HepG2 (cell line): ENCODE measurements around the gene DNAJC4. TPM values are rescaled to one million over a fixed set of nuclear protein-coding genes. Genes with fewer than 3 reads are reported as not detected.

Experiments used
- ATAC-seq: fragments of 200-7000 bp; cut with Tn5 transposase; 3 replicates; pipeline ENCODE4 v1.9.1; 2020; ENCODE audit warnings: mild to moderate bottlenecking, moderate library complexity
- BruUV-seq: library from RNA; stranded (reverse); fragments of 400-500 nt; replicated peaks from 2 replicates; lab custom pipeline; 2021; lab: Mats Ljungman, UMichigan
- CTCF ChIA-PET: fragments of 300-600 bp; formaldehyde crosslinking; extraction: SDS; loops from one replicate; lab custom pipeline; 2021; ENCODE audit warnings: low total read pairs, inconsistent platforms, low intra/inter-chr PET ratio; lab: Yijun Ruan, JAX
- POLR2A ChIA-PET: fragments of 350-600 bp; sonication (Branson Sonifier 250); formaldehyde crosslinking; loops from one replicate; lab custom pipeline; 2020; ENCODE audit warnings: antibody characterized with exemption, inconsistent platforms; lab: Yijun Ruan, JAX
- DNase-seq: peaks from one replicate; pipeline ENCODE4 v3.0.0-alpha.2; 2015; ENCODE audit warnings: low spot score
- FAIRE-seq: peaks from 3 replicates; lab custom pipeline; 2011; peaks lifted over from hg19 to GRCh38; lab: Jason Lieb, UNC
- H2AFZ ChIP-seq: one replicate; pipeline ENCODE4 v1.6.1; 2011; ENCODE audit warnings: low read length, inconsistent platforms
- H3K27ac ChIP-seq: fragments of 300-600 bp; 3 replicates; pipeline ENCODE4 v1.8.0; 2011; ENCODE audit warnings: mixed run types, mild to moderate bottlenecking, mixed read lengths, low read length, inconsistent platforms; ENCODE audit not compliant: insufficient read depth; ENCODE audit errors: extremely low read length
- H3K27me3 ChIP-seq, 2 experiments: fragments of 200-600 bp in 1 of 2; 2 replicates in 1 of 2; 3 replicates in 1 of 2; pipeline versions ENCODE4 v1.6.0 to v1.8.0; 2011; ENCODE audit warnings: low read length in 2 of 2, mild to moderate bottlenecking in 2 of 2, moderate library complexity in 2 of 2, inconsistent platforms in 1 of 2; ENCODE audit not compliant: insufficient read depth in 2 of 2, control insufficient read depth in 1 of 2
- H3K36me3 ChIP-seq, 2 experiments: fragments of 200-600 bp in 1 of 2; replicated peaks in 1 of 2; 2 replicates in 1 of 2; 3 replicates in 1 of 2; pipeline versions ENCODE4 v1.5.1 to v1.8.0; 2011; ENCODE audit warnings: low read length in 2 of 2, inconsistent platforms in 1 of 2; ENCODE audit not compliant: insufficient read depth in 2 of 2, control insufficient read depth in 1 of 2
- H3K4me1 ChIP-seq: 2 replicates; pipeline ENCODE4 v1.5.1; 2012; ENCODE audit warnings: low read length, inconsistent platforms; ENCODE audit not compliant: insufficient read depth
- H3K4me2 ChIP-seq: 2 replicates; pipeline ENCODE4 v1.6.0; 2011; ENCODE audit warnings: low read depth, low read length, inconsistent platforms
- H3K4me3 ChIP-seq, 3 experiments: fragments of 200-600 bp in 1 of 3; sonication (generic), shearing (Covaris generic) in 1 of 3; replicated peaks in 1 of 3; 2 replicates each; pipeline ENCODE4 v1.5.1; 2011 to 2016; ENCODE audit warnings: low read length in 3 of 3, inconsistent platforms in 2 of 3, low read depth in 2 of 3, mild to moderate bottlenecking in 2 of 3, control low read depth in 1 of 3, mixed read lengths in 1 of 3; ENCODE audit not compliant: insufficient read depth in 1 of 3
- H3K79me2 ChIP-seq: one replicate; pipeline ENCODE4 v1.6.1; 2011; ENCODE audit warnings: low read length, inconsistent platforms; ENCODE audit not compliant: insufficient read depth
- H3K9ac ChIP-seq: 2 replicates; pipeline ENCODE4 v1.6.0; 2011; ENCODE audit warnings: mild to moderate bottlenecking, low read depth, low read length, inconsistent platforms; ENCODE audit not compliant: insufficient read depth
- H3K9me3 ChIP-seq: 2 replicates; pipeline ENCODE4 v1.5.1; 2012; ENCODE audit warnings: mild to moderate bottlenecking, low read length
- H4K20me1 ChIP-seq: 2 replicates; pipeline ENCODE4 v1.6.0; 2011; ENCODE audit warnings: inconsistent platforms, mild to moderate bottlenecking, low read length, moderate library complexity; ENCODE audit not compliant: insufficient read depth
- ARID2 ChIP-seq: sonication (generic); formaldehyde crosslinking; IDR thresholded peaks from 2 replicates; pipeline ENCODE4 v1.8.1; 2022; ENCODE audit warnings: mild to moderate bottlenecking, missing genetic modification reagents, borderline replicate concordance
- ATF5 ChIP-seq: sonication (generic); formaldehyde crosslinking; IDR thresholded peaks from 2 replicates; pipeline ENCODE4 v1.4.0; 2020; ENCODE audit warnings: mild to moderate bottlenecking, low read depth, missing genetic modification reagents
- CERS6 ChIP-seq: sonication (generic); formaldehyde crosslinking; IDR thresholded peaks from 2 replicates; pipeline ENCODE4 v1.5.0; 2020; ENCODE audit warnings: missing genetic modification reagents
- HNRNPL ChIP-seq: fragments of 200-400 bp; formaldehyde crosslinking; IDR thresholded peaks from 2 replicates; pipeline ENCODE4 v1.6.1; 2017; ENCODE audit warnings: mild to moderate bottlenecking, low read depth, low read length
- NR1H2 ChIP-seq: sonication (generic); formaldehyde crosslinking; IDR thresholded peaks from 2 replicates; pipeline ENCODE4 v1.8.1; 2022; ENCODE audit warnings: low read depth, missing genetic modification reagents, borderline replicate concordance
- NR2F2 ChIP-seq: IDR thresholded peaks from 2 replicates; pipeline ENCODE4 v1.6.1; 2012; ENCODE audit warnings: low read depth, inconsistent platforms, borderline replicate concordance
- SKI ChIP-seq: fragments of 450-650 bp; IDR thresholded peaks from one replicate; pipeline ENCODE4 v1.6.1; 2018; ENCODE audit warnings: mild to moderate bottlenecking; ENCODE audit not compliant: partially characterized antibody
- WGBS: methylation state at CpG from one replicate; pipeline ENCODE4 v1.1.6; 2017; ENCODE audit warnings: low lambda C conversion rate; 5-methylcytosine and 5-hydroxymethylcytosine counted together
- in situ Hi-C: cut with HindIII; loops from 2 replicates; pipeline ENCODE4 v1.10.0; 2017; ENCODE audit warnings: low pct_unique_long_range_greater_than_20kb; ENCODE audit not compliant: extremely low pct_ligation_motif_present
- intact Hi-C: fragments of 100-400 bp; cut with micrococcal nuclease; formaldehyde crosslinking; loops from one replicate; pipeline ENCODE4 v1.10.0; 2022; ENCODE audit not compliant: unreplicated experiment
- polyA plus RNA-seq, 8 experiments: library from polyadenylated mRNA; depleted of rRNA in 3 of 8; stranded (reverse) in 7 of 8; unstranded in 1 of 8; fragments of >200 nt; fragmentation: Illumina TruSeq in 4 of 8; extraction: Trizol in 4 of 8; gene quantifications; 2 replicates each; pipeline versions ENCODE4 v1.2.1 to v1.2.3, GENCODE V29; 2011 to 2016; ENCODE audit warnings: low read depth in 4 of 8, missing spikeins in 1 of 8, mixed read lengths in 1 of 8; ENCODE audit not compliant: insufficient read depth in 1 of 8
- total RNA-seq, 5 experiments: library from RNA; depleted of rRNA; stranded (reverse); fragments of >200 nt; fragmentation: Illumina TruSeq; extraction: Trizol; gene quantifications; 2 replicates each; pipeline ENCODE4 v1.2.3, GENCODE V29; 2016; ENCODE audit warnings: low read depth in 1 of 5
- TF ChIP-seq, protein P1 (sequence below): sonication (generic); formaldehyde crosslinking; conservative IDR thresholded peaks from 2 replicates; pipeline ENCODE4 v1.4.0; 2020; ENCODE audit warnings: mild to moderate bottlenecking, missing genetic modification reagents, moderate library complexity

DNAJC4 gene
- total and polyA plus RNA-seq, 2 of the 13 experiments (the other 11 are each of a cell fraction or from before 2014, with no cell fraction given): 10.3 to 60.8 TPM

GRCh38 chr11:64254326-64254725, 24.0 kb downstream of the DNAJC4 start (continued):
- TF ChIP-seq, protein P1, sequence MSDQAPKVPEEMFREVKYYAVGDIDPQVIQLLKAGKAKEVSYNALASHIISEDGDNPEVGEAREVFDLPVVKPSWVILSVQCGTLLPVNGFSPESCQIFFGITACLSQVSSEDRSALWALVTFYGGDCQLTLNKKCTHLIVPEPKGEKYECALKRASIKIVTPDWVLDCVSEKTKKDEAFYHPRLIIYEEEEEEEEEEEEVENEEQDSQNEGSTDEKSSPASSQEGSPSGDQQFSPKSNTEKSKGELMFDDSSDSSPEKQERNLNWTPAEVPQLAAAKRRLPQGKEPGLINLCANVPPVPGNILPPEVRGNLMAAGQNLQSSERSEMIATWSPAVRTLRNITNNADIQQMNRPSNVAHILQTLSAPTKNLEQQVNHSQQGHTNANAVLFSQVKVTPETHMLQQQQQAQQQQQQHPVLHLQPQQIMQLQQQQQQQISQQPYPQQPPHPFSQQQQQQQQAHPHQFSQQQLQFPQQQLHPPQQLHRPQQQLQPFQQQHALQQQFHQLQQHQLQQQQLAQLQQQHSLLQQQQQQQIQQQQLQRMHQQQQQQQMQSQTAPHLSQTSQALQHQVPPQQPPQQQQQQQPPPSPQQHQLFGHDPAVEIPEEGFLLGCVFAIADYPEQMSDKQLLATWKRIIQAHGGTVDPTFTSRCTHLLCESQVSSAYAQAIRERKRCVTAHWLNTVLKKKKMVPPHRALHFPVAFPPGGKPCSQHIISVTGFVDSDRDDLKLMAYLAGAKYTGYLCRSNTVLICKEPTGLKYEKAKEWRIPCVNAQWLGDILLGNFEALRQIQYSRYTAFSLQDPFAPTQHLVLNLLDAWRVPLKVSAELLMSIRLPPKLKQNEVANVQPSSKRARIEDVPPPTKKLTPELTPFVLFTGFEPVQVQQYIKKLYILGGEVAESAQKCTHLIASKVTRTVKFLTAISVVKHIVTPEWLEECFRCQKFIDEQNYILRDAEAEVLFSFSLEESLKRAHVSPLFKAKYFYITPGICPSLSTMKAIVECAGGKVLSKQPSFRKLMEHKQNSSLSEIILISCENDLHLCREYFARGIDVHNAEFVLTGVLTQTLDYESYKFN (CRISPR knock-in tag): no peak
- no peak for TF ChIP-seq SKI
- TF ChIP-seq NR1H2 (CRISPR knock-in tag): no peak
- no peak for TF ChIP-seq ARID2
- no peak for TF ChIP-seq ATF5
- TF ChIP-seq HNRNPL: no peak

- TF ChIP-seq CERS6 (CRISPR knock-in tag): no peak
- TF ChIP-seq NR2F2: no peak
- Histone ChIP-seq H3K4me3 (no peak overlapping the region), H3K27ac (no peak overlapping the region), H3K79me2 (peaks cover 7% of the 10 kb centered on the region), H3K9me3 (no peaks in the 10 kb centered on the region), H4K20me1 (no peaks in the 10 kb centered on the region), H3K36me3 (peaks cover 13 to 30% of the 10 kb centered on the region in 2 experiments; a peak in 4 of 5 replicates), H2AFZ (no peak overlapping the region), H3K4me2 (no peak overlapping the region), H3K9ac (no peak overlapping the region), H3K4me1 (peaks cover 22% of the 10 kb centered on the region), H3K27me3 (no peaks in the 10 kb centered on the region; a peak in 1 of 5 replicates)
- intact Hi-C loops (no loop called here), in situ Hi-C loops (no loop called here)
- ChIA-PET POLR2A (no interaction called here), CTCF (no interaction called here)
- DNase-seq (no peak), ATAC-seq (no peak), FAIRE-seq (no peak)
- BruUV-seq: no TSS peak
- WGBS: 91% methylated on average over 15 of the region's 35 CpGs
Measured at GRCh38 chr11:64255135-64256128, 25.1 kb downstream of the DNAJC4 start.
